HEK293T (cell line): ENCODE data around the gene OSCP1.
A peak's percentile ranks its signal among the peaks of the same experiment; 100 is the strongest.

Experiments used
- ARNT ChIP-seq: fragments of 450-650 bp; IDR thresholded peaks from 2 replicates; pipeline ENCODE4 v1.6.1; 2017; ENCODE audit warnings: mild to moderate bottlenecking
- BHLHE40 ChIP-seq: fragments of 450-650 bp; IDR thresholded peaks from 2 replicates; pipeline ENCODE4 v1.6.1; 2016; ENCODE audit warnings: mild to moderate bottlenecking, moderate library complexity, borderline replicate concordance
- FOXK2 ChIP-seq: fragments of 450-650 bp; IDR thresholded peaks from 2 replicates; pipeline ENCODE4 v1.6.1; 2016; ENCODE audit warnings: mild to moderate bottlenecking
- L3MBTL2 ChIP-seq: fragments of 450-650 bp; conservative IDR thresholded peaks from 2 replicates; pipeline ENCODE4 v1.6.1; 2016; ENCODE audit warnings: mild to moderate bottlenecking
- NFRKB ChIP-seq: fragments of 450-650 bp; IDR thresholded peaks from 2 replicates; pipeline ENCODE4 v1.6.1; 2016; ENCODE audit warnings: mild to moderate bottlenecking, moderate library complexity
- SP1 ChIP-seq: fragments of 450-650 bp; IDR thresholded peaks from 2 replicates; pipeline ENCODE4 v1.6.1; 2017
- SUZ12 ChIP-seq: fragments of 450-650 bp; IDR thresholded peaks from 2 replicates; pipeline ENCODE4 v1.6.1; 2016; ENCODE audit warnings: mild to moderate bottlenecking

DNA sequence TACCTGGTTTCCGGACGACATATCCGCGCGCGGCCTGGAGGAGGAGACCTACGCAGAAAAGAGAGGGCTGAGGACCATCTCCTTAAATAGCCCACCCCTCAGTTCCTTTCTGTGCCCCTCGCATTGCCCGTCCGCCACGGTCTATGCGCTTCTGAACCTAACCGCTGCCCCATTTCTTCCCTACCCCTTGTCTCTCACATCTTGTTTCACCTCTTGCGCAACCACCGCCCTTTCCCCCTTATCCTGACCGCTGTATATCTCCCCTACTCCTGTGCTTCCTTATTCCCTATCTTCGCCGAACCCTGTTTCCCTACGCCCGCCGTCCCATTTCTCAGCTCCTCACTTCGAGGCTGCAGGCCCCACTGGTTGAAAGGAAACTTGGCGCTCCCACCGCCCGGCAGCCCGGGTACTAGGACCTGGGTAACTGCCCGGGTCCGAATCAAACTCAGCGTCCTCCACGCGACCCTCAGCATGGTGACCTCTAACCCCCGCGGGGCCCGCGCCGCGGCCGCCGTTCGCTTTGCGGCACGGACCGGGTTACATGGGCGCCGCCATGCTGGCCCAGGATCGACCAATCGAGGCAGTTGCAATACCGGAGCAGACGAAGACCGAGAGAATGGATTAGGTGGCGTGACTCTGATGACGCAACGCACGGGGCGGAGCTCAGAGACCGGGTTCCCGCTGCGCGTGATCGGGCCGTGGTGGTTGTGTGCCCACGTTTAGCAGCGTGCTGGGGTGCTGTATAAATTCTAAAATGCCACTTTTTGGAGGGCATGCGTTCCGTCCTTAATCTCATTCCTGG is 13.8 kb upstream of the OSCP1 start, which contains the start of gene MRPS15:
- TF ChIP-seq SP1 (no peak), SUZ12 (no peak), FOXK2 (no peak), BHLHE40 (no peak), L3MBTL2 (peak; percentile 69), ARNT (peak; percentile 86), NFRKB (no peak)
